ENCODE data around the gene LRCH4. TPM values are rescaled to one million over a fixed set of nuclear protein-coding genes. Genes with fewer than 3 reads are reported as not detected.
A peak's percentile ranks its signal among the peaks of the same experiment; 100 is the strongest.

LRCH4 gene
- total and polyA plus RNA-seq, 9 of the 15 experiments (the other 6 are each of a cell fraction or from before 2014, with no cell fraction given) = 0.06 to 63.3 (median 15.0) TPM

DNA sequence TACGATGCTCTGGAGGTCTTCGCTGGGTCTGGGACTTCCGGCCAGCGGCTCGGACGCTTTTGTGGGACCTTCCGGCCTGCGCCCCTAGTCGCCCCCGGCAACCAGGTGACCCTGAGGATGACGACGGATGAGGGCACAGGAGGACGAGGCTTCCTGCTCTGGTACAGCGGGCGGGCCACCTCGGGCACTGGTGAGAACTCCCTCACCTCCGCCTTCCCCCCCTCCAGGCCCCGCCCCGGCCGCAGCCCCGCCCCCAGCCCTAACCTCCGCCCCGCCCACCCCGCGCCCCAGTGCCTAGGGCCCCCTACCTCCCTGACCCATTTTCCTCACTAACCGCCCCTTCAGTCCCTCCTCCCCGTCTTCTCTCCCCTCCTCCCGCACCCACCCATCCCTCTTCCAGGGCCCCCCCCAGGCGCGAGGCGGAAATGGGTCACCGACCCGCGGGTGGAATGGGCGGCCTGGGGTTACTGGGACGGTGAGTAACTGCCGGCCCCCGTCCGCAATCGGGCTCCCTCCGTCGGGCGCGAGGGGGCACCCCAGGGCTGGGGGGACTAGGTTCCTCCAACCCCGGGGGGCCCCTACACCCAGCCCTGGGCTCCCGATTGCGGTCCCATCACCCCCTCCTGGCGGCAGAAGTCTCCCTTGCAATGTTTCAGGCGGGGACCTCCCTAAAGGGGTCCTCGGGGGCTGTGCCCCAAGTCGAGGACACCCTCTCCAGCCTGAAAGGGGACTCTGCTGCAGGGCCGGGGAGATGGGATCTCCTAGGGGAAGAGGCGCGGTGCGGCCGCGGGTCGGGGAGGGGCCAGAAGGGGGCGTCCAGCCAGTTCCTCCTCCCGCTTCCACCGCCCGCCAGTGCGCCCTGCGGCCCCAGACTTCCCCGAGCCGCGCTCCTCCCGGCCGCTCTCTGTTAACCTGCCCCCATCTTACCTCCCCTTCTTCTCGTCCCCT lies 18.4 kb upstream of the LRCH4 start (continued):
- TF ChIP-seq CLOCK (CRISPR knock-in tag; IDR thresholded peaks at IDR 0.05; ENCODE audit: borderline replicate concordance) (no peak), FOXJ2 (tag; IDR thresholded peaks at IDR 0.05) (no peak), NFE2 (IDR thresholded peaks at IDR 0.05; ENCODE audit: low read depth) (no peak), SP1 (CRISPR knock-in tag; IDR thresholded peaks at IDR 0.05) (peak; percentile 52; the same call in 1 of the 2 replicates), NFATC3 (IDR thresholded peaks at IDR 0.05) (no peak), E2F1 (CRISPR knock-in tag; IDR thresholded peaks at IDR 0.05) (no peak), SMARCE1 (IDR thresholded peaks at IDR 0.05) (peak; percentile 68; the same call in 1 of the 2 replicates), U2AF1 (optimal IDR thresholded peaks at IDR 0.05; ENCODE audit: low read depth, low read length) (no peak), SMARCA5 (IDR thresholded peaks at IDR 0.05) (0 out of 2 replicates have a peak, but pooled peaks have one; percentile 31), BRF1 (IDR thresholded peaks at IDR 0.05; ENCODE audit: borderline replicate concordance, extremely low read depth, insufficient read length) (no peak), CTBP1 (IDR thresholded peaks at IDR 0.05; ENCODE audit: borderline replicate concordance) (peak; percentile 92), ILK (tag; IDR thresholded peaks at IDR 0.05; ENCODE audit: borderline replicate concordance, low read depth) (no peak), ZZZ3 (IDR thresholded peaks at IDR 0.05) (no peak), TEAD1 (CRISPR knock-in tag; IDR thresholded peaks at IDR 0.05) (peak in 1 of 2 experiments; percentile 27; a peak in 1 of 4 replicates), BDP1 (IDR thresholded peaks at IDR 0.05; ENCODE audit: insufficient read depth, insufficient read length) (no peak), ATF3 (IDR thresholded peaks at IDR 0.05) (no peak), ATF3 (CRISPR knock-in tag; conservative IDR thresholded peaks at IDR 0.05) (no peak), BRCA1 (IDR thresholded peaks at IDR 0.05) (no peak), BRCA1 (CRISPR knock-in tag; IDR thresholded peaks at IDR 0.05) (no peak), CCNT2 (IDR thresholded peaks at IDR 0.05; ENCODE audit: borderline replicate concordance, extremely low read depth, insufficient read length, low read depth, low read length) (peak; percentile 35)
- TF ChIP-seq, protein P1, sequence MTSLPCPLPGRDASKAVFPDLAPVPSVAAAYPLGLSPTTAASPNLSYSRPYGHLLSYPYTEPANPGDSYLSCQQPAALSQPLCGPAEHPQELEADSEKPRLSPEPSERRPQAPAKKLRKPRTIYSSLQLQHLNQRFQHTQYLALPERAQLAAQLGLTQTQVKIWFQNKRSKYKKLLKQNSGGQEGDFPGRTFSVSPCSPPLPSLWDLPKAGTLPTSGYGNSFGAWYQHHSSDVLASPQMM (CRISPR knock-in tag; IDR thresholded peaks at IDR 0.05) = no peak

Data from K562 (cell line).